Trophoblast cell (in vitro differentiated cells and primary cell): ENCODE data around the gene IGF1R.

Source experiments
- DNase-seq, 2 donors: peaks; one replicate each; pipeline ENCODE4 v3.0.0-alpha.2; 2016
- H2AFZ ChIP-seq: 2 replicates; pipeline ENCODE4 v1.6.1; 2013; ENCODE audit warnings: low read length, moderate library complexity, mild to moderate bottlenecking; ENCODE audit not compliant: insufficient read depth, poor library complexity
- H2AK5ac ChIP-seq: 2 replicates; pipeline ENCODE4 v1.6.1; 2013; ENCODE audit warnings: mild to moderate bottlenecking, low read length
- H2BK120ac ChIP-seq: 2 replicates; pipeline ENCODE4 v1.6.1; 2013; ENCODE audit warnings: low read length, mild to moderate bottlenecking, moderate library complexity; ENCODE audit not compliant: insufficient read depth, poor library complexity
- H2BK12ac ChIP-seq: 2 replicates; pipeline ENCODE4 v1.6.1; 2013; ENCODE audit warnings: mild to moderate bottlenecking, low read length, moderate library complexity
- H2BK5ac ChIP-seq: 2 replicates; pipeline ENCODE4 v1.6.1; 2013; ENCODE audit warnings: low read length, low read depth, moderate library complexity, mild to moderate bottlenecking; ENCODE audit not compliant: poor library complexity
- H3K14ac ChIP-seq: 2 replicates; pipeline ENCODE4 v1.6.1; 2013; ENCODE audit warnings: mild to moderate bottlenecking, low read length
- H3K18ac ChIP-seq: 2 replicates; pipeline ENCODE4 v1.6.1; 2013; ENCODE audit warnings: mild to moderate bottlenecking, low read length
- H3K23ac ChIP-seq: 2 replicates; pipeline ENCODE4 v1.6.1; 2013; ENCODE audit warnings: low read length
- H3K27ac ChIP-seq: 2 replicates; pipeline ENCODE4 v1.5.1; 2013; ENCODE audit warnings: low read depth, mild to moderate bottlenecking, inconsistent platforms, low read length, moderate library complexity
- H3K27me3 ChIP-seq: 2 replicates; pipeline ENCODE4 v1.6.1; 2013; ENCODE audit warnings: inconsistent platforms, mild to moderate bottlenecking, low read length, moderate library complexity; ENCODE audit not compliant: insufficient read depth
- H3K36me3 ChIP-seq, 2 experiments: 1 replicate in 1 of 2; 2 replicates in 1 of 2; pipeline ENCODE4 v1.6.1; 2013; ENCODE audit warnings: low read length in 2 of 2, mild to moderate bottlenecking in 2 of 2, moderate library complexity in 1 of 2; ENCODE audit not compliant: insufficient read depth in 2 of 2, control insufficient read depth in 1 of 2
- H3K4ac ChIP-seq: 2 replicates; pipeline ENCODE4 v1.6.1; 2013; ENCODE audit warnings: low read depth, mild to moderate bottlenecking, low read length, moderate library complexity
- H3K4me1 ChIP-seq, 2 experiments: 1 replicate in 1 of 2; 2 replicates in 1 of 2; pipeline ENCODE4 v1.6.1; 2013; ENCODE audit warnings: low read length in 2 of 2, mild to moderate bottlenecking in 2 of 2, moderate library complexity in 1 of 2; ENCODE audit not compliant: insufficient read depth in 2 of 2, control insufficient read depth in 1 of 2
- H3K4me2 ChIP-seq: 2 replicates; pipeline ENCODE4 v1.6.1; 2013; ENCODE audit warnings: inconsistent platforms, mild to moderate bottlenecking, low read length, moderate library complexity
- H3K4me3 ChIP-seq: 2 replicates; pipeline ENCODE4 v1.5.1; 2013; ENCODE audit warnings: mild to moderate bottlenecking, low read depth, low read length, inconsistent platforms
- H3K79me1 ChIP-seq: one replicate; pipeline ENCODE4 v1.6.1; 2013; ENCODE audit warnings: low read length
- H3K79me2 ChIP-seq: 2 replicates; pipeline ENCODE4 v1.6.1; 2013; ENCODE audit warnings: low read length, mild to moderate bottlenecking; ENCODE audit not compliant: control insufficient read depth, insufficient read depth, poor library complexity
- H3K9ac ChIP-seq: 2 replicates; pipeline ENCODE4 v1.6.1; 2013; ENCODE audit warnings: mild to moderate bottlenecking, low read length
- H3K9me3 ChIP-seq: 2 replicates; pipeline ENCODE4 v1.6.1; 2013; ENCODE audit warnings: low read depth, mild to moderate bottlenecking, control low read depth, inconsistent platforms, low read length; ENCODE audit not compliant: insufficient read depth
- H4K12ac ChIP-seq: 2 replicates; pipeline ENCODE4 v1.6.1; 2013; ENCODE audit warnings: low read depth, mild to moderate bottlenecking, low read length, moderate library complexity
- H4K8ac ChIP-seq: 2 replicates; pipeline ENCODE4 v1.6.1; 2013; ENCODE audit warnings: low read depth, mild to moderate bottlenecking, low read length, moderate library complexity
- H4K91ac ChIP-seq: one replicate; pipeline ENCODE4 v1.6.1; 2013; ENCODE audit warnings: low read depth, mild to moderate bottlenecking, low read length, moderate library complexity
- WGBS: extraction: QIAGEN DNeasy Blood & Tissue Kit; methylation state at CpG from one replicate; pipeline ENCODE4 v1.1.7; 2013; ENCODE audit warnings: missing lambda C conversion rate; ENCODE audit not compliant: insufficient read length, insufficient coverage; ENCODE audit errors: extremely low coverage; 5-methylcytosine and 5-hydroxymethylcytosine counted together

The IGF1R gene

GRCh38 chr15:98651581-98652220 is 3.4 kb downstream of the IGF1R start:
- Histone ChIP-seq H2BK12ac (no peak overlapping the region), H3K14ac (peak overlapping the region; percentile 13), H3K18ac (no peak overlapping the region), H3K9ac (no peak overlapping the region), H3K4me2 (peak overlapping the region; percentile 92), H3K9me3 (no peaks in the 10 kb centered on the region), H3K4me1 (peaks cover 0 to 4% of the 10 kb centered on the region in 2 experiments), H2BK5ac (no peak overlapping the region), H2BK120ac (no peak overlapping the region), H3K79me1 (peaks cover 33% of the 10 kb centered on the region), H4K12ac (no peak overlapping the region), H3K27ac (no peak overlapping the region), H4K91ac (no peak overlapping the region), H3K4me3 (no peak overlapping the region), H2AFZ (no peak overlapping the region), H4K8ac (no peak overlapping the region), H3K4ac (peak overlapping the region; percentile 77), H2AK5ac (no peak overlapping the region), H3K36me3 (peaks cover 2 to 3% of the 10 kb centered on the region in 2 experiments), H3K23ac (no peak overlapping the region), H3K27me3 (no peaks in the 10 kb centered on the region), H3K79me2 (peaks cover 31% of the 10 kb centered on the region)
- WGBS = no CpG with 5 or more reads among the region's 14 CpGs
- no peak for DNase-seq

- no peaks in the 10 kb centered on the region for H3K27me3 ChIP-seq
- H3K36me3 ChIP-seq = peaks cover 2 to 3% of the 10 kb centered on the region in 2 experiments
- no peak overlapping the region for H3K18ac ChIP-seq
- no peak overlapping the region for H3K14ac ChIP-seq
- H3K79me2 ChIP-seq = peaks cover 34% of the 10 kb centered on the region
- no peak for DNase-seq
- no peak overlapping the region for H2BK5ac ChIP-seq
- no peak overlapping the region for H2BK120ac ChIP-seq
- no CpG with 5 or more reads among the region's 1 CpG for WGBS
- H3K9ac ChIP-seq = no peak overlapping the region
- H3K4me3 ChIP-seq = no peak overlapping the region
- H2AK5ac ChIP-seq = no peak overlapping the region
- no peaks in the 10 kb centered on the region for H3K9me3 ChIP-seq
- no peak overlapping the region for H2BK12ac ChIP-seq
- H3K79me1 ChIP-seq = peaks cover 24% of the 10 kb centered on the region
- no peak overlapping the region for H4K12ac ChIP-seq
- no peak overlapping the region for H2AFZ ChIP-seq
- H3K4me1 ChIP-seq = peaks cover 0 to 4% of the 10 kb centered on the region in 2 experiments
- no peak overlapping the region for H3K23ac ChIP-seq
- H4K91ac ChIP-seq = no peak overlapping the region
- H3K4me2 ChIP-seq = no peak overlapping the region
- H4K8ac ChIP-seq = no peak overlapping the region
- H3K4ac ChIP-seq = peak overlapping the region; percentile 80
- H3K27ac ChIP-seq = no peak overlapping the region
These were observed 5.3 kb downstream of the IGF1R start for GRCh38 chr15:98653686-98654085.

DNA sequence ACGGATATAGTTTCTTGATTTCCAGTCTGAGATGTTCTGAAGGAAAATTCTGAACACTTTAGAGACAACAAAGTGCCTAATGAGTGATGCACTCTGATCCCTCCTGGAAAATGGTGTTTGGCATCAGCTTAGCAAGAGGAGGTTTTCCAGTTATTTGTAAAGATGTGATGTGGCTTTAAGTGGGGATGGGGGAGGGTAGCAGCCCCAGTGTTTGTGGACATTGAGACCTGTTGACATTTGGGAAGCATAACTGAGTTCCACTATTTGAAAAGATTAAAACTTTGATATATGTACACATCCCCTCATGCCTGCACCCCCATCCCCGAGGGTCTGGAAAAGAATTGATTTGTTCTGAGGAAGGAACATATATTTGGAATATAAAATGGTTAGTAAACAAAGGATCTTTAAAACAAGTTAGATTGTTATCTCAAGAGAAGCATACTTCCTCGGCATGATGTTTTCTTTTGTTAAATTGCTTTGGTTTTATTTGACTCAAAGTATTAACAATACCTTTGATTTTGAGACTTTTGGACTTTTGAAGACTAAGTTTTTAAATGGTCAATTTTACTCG is 6.5 kb downstream of the IGF1R start:
- H3K79me1 ChIP-seq = peaks cover 13% of the 10 kb centered on the region
- WGBS = no CpG with 5 or more reads among the region's 4 CpGs
- no peak overlapping the region for H3K23ac ChIP-seq
- H2BK12ac ChIP-seq = no peak overlapping the region
- H3K4ac ChIP-seq = peak overlapping the region; percentile 77
- H2AFZ ChIP-seq = no peak overlapping the region
- DNase-seq = no peak
- peaks cover 26% of the 10 kb centered on the region for H3K79me2 ChIP-seq
- no peak overlapping the region for H3K4me2 ChIP-seq
- H3K4me3 ChIP-seq = no peak overlapping the region
- H3K36me3 ChIP-seq = peaks cover 2 to 3% of the 10 kb centered on the region in 2 experiments
- no peaks in the 10 kb centered on the region for H3K9me3 ChIP-seq
- peaks cover 0 to 6% of the 10 kb centered on the region in 2 experiments for H3K4me1 ChIP-seq
- no peak overlapping the region for H2BK5ac ChIP-seq
- H4K12ac ChIP-seq = no peak overlapping the region
- no peaks in the 10 kb centered on the region for H3K27me3 ChIP-seq
- H4K91ac ChIP-seq = no peak overlapping the region
- H4K8ac ChIP-seq = no peak overlapping the region
- H2BK120ac ChIP-seq = no peak overlapping the region
- H3K9ac ChIP-seq = no peak overlapping the region
- no peak overlapping the region for H2AK5ac ChIP-seq
- no peak overlapping the region for H3K27ac ChIP-seq
- H3K14ac ChIP-seq = no peak overlapping the region
- H3K18ac ChIP-seq = no peak overlapping the region

DNA sequence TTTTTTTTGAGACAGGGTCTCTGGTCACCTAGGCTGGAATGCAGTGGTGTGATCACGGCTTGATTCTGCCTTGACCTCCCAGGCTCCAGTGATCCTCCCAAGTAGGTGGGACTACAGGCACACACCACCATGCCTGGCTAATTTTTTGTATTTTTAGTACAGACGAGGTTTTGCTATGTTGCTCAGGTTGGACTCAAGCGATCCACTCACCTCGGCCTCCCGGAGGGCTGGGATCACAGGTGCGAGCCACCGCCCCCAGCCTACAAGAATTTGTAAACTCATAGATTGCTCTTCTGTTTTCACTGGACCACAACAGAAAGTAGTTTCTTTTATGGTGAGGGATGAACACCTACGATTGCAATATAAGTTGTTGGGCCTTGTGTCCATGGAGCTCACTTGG is 7.4 kb downstream of the IGF1R start:
- H2BK12ac ChIP-seq = no peak overlapping the region
- no peak overlapping the region for H3K18ac ChIP-seq

More for the DNA sequence above, 7.4 kb downstream of the IGF1R start:
- peaks cover 2 to 3% of the 10 kb centered on the region in 2 experiments for H3K36me3 ChIP-seq
- peaks cover 5% of the 10 kb centered on the region for H3K79me1 ChIP-seq
- no peak overlapping the region for H4K8ac ChIP-seq
- H3K9ac ChIP-seq = no peak overlapping the region
- DNase-seq = no peak
- H3K4me1 ChIP-seq = peaks cover 0 to 6% of the 10 kb centered on the region in 2 experiments
- H3K23ac ChIP-seq = no peak overlapping the region
- H2BK120ac ChIP-seq = no peak overlapping the region
- peaks cover 23% of the 10 kb centered on the region for H3K79me2 ChIP-seq
- no peak overlapping the region for H3K4me3 ChIP-seq
- peak overlapping the region; percentile 25 for H3K14ac ChIP-seq
- H4K91ac ChIP-seq = no peak overlapping the region
- no peak overlapping the region for H2AK5ac ChIP-seq
- H3K4ac ChIP-seq = peak overlapping the region; percentile 99
- no peaks in the 10 kb centered on the region for H3K9me3 ChIP-seq
- no peak overlapping the region for H3K27ac ChIP-seq
- no peak overlapping the region for H2BK5ac ChIP-seq
- no peak overlapping the region for H3K4me2 ChIP-seq
- WGBS = no CpG with 5 or more reads among the region's 8 CpGs
- H3K27me3 ChIP-seq = no peaks in the 10 kb centered on the region
- H4K12ac ChIP-seq = no peak overlapping the region
- H2AFZ ChIP-seq = no peak overlapping the region
